ENCODE results near the gene FXR2. TPM values are rescaled to one million over a fixed set of nuclear protein-coding genes. Genes with fewer than 3 reads are reported as not detected.

Gene FXR2
- total RNA-seq, 1 experiment from 2014 or later = 49.7 TPM

DNA sequence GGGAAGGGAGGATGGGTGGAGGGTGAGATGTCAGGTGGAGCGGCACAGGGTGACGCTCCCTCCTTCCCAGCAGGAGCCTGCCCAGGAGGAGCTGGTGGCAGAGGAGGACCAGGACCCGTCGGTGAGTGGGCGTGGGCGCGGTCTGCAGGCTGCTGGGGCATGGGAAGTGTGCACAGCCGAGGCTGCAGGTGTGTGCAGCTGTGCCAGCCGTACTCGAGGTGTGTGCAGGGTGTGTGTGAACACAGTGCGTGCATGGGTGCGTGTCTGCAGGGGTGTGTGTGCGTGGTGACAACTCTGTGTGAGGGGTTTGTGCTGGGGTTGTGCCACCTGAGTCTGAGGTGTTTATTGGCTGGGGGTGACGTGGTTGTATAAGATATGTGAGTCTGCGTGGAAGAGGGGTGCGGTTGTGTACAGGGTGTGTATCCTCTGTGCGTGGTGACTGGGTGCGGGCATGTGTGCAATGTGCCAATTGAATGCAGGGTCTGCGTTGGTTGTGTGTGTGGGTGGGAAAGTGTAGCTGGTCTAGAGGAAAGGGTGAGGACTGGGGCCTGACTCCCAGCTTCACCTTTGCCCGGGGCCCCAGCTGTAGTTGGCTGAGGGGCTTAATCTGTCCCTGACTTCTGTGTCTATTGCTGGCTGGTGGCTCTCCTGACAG is 65.2 kb downstream of the FXR2 start:
- Histone ChIP-seq H3K27me3 (ENCODE audit: insufficient read depth, low read length) (no peaks in the 10 kb centered on the region), H3K9ac (ENCODE audit: low read length) (peak overlapping the region; percentile 61), H3K4me2 (ENCODE audit: low read length) (peak overlapping the region; percentile 94), H3K9me2 (ENCODE audit: insufficient read depth) (no peaks in the 10 kb centered on the region), H2AFZ (ENCODE audit: low read depth, low read length, poor library complexity, severe bottlenecking) (peak overlapping the region; percentile 74), H3K4me1 (ENCODE audit: control insufficient read depth in 1 of 2, insufficient read depth in 2 of 2, low read length in 2 of 2) (peaks cover 6 to 16% of the 10 kb centered on the region in 2 experiments), H3K4me3 (replicated peaks in 1 of 2; ENCODE audit: low read depth in 1 of 2, low read length in 2 of 2) (peak overlapping the region; percentile 63 to 70), H3K79me2 (ENCODE audit: insufficient read depth, low read length) (no peaks in the 10 kb centered on the region), H3K9me3 (ENCODE audit: control insufficient read depth in 1 of 2, insufficient read depth in 1 of 2, low read depth in 1 of 2, low read length in 2 of 2) (no peaks in the 10 kb centered on the region), H3K36me3 (ENCODE audit: control insufficient read depth in 1 of 2, insufficient read depth in 2 of 2, low read length in 2 of 2) (no peaks in the 10 kb centered on the region), H3K27ac (ENCODE audit: low read depth, low read length) (peak overlapping the region; percentile 59; the same call in 1 of the 2 replicates), H4K20me1 (ENCODE audit: insufficient read depth) (no peaks in the 10 kb centered on the region)
- ChIA-PET POLR2A (interaction anchor here (0.6 kb wide), 1 partner anchor 145 kb away, joined by 3 read pairs; the partner anchor contains the start of gene TMEM256), RAD21 (ENCODE audit: low non-redundant PET in 1 of 2, low total read pairs in 2 of 2, uncharacterized antibody in 2 of 2, unreplicated experiment in 2 of 2) (no interaction called here), CTCF (interaction anchor here (0.7 to 0.9 kb wide), 2 partner anchors 11 to 31 kb away, joined by 3 to 5 read pairs; no protein-coding TSS in a partner anchor)
- ATAC-seq = peak; percentile 76
- TF ChIP-seq, protein P1, sequence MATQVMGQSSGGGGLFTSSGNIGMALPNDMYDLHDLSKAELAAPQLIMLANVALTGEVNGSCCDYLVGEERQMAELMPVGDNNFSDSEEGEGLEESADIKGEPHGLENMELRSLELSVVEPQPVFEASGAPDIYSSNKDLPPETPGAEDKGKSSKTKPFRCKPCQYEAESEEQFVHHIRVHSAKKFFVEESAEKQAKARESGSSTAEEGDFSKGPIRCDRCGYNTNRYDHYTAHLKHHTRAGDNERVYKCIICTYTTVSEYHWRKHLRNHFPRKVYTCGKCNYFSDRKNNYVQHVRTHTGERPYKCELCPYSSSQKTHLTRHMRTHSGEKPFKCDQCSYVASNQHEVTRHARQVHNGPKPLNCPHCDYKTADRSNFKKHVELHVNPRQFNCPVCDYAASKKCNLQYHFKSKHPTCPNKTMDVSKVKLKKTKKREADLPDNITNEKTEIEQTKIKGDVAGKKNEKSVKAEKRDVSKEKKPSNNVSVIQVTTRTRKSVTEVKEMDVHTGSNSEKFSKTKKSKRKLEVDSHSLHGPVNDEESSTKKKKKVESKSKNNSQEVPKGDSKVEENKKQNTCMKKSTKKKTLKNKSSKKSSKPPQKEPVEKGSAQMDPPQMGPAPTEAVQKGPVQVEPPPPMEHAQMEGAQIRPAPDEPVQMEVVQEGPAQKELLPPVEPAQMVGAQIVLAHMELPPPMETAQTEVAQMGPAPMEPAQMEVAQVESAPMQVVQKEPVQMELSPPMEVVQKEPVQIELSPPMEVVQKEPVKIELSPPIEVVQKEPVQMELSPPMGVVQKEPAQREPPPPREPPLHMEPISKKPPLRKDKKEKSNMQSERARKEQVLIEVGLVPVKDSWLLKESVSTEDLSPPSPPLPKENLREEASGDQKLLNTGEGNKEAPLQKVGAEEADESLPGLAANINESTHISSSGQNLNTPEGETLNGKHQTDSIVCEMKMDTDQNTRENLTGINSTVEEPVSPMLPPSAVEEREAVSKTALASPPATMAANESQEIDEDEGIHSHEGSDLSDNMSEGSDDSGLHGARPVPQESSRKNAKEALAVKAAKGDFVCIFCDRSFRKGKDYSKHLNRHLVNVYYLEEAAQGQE (IDR thresholded peaks at IDR 0.05; ENCODE audit: low read depth) = no peak
- TF ChIP-seq SRF (IDR thresholded peaks at IDR 0.05; ENCODE audit: low read depth) (no peak), ZFX (IDR thresholded peaks at IDR 0.05) (0 out of 2 replicates have a peak, but pooled peaks have one; percentile 40), EGR1 (IDR thresholded peaks at IDR 0.05; ENCODE audit: low read depth) (peak; percentile 80), YY1 (IDR thresholded peaks at IDR 0.05; ENCODE audit: extremely low read depth, insufficient replicate concordance, low read depth, low read length) (no peak), TCF7L2 (IDR thresholded peaks at IDR 0.05; ENCODE audit: borderline replicate concordance, extremely low read depth, insufficient read depth, insufficient read length) (no peak), SIN3A (IDR thresholded peaks at IDR 0.05; ENCODE audit: low read depth) (no peak), ELF1 (IDR thresholded peaks at IDR 0.05; ENCODE audit: borderline replicate concordance, low read depth) (no peak), EZH2 (IDR thresholded peaks at IDR 0.05) (no peak), CBX3 (IDR thresholded peaks at IDR 0.05; ENCODE audit: low read depth) (no peak)
- TF ChIP-seq, protein P2, sequence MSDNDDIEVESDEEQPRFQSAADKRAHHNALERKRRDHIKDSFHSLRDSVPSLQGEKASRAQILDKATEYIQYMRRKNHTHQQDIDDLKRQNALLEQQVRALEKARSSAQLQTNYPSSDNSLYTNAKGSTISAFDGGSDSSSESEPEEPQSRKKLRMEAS (IDR thresholded peaks at IDR 0.05) = no peak
- TF ChIP-seq, protein P3, sequence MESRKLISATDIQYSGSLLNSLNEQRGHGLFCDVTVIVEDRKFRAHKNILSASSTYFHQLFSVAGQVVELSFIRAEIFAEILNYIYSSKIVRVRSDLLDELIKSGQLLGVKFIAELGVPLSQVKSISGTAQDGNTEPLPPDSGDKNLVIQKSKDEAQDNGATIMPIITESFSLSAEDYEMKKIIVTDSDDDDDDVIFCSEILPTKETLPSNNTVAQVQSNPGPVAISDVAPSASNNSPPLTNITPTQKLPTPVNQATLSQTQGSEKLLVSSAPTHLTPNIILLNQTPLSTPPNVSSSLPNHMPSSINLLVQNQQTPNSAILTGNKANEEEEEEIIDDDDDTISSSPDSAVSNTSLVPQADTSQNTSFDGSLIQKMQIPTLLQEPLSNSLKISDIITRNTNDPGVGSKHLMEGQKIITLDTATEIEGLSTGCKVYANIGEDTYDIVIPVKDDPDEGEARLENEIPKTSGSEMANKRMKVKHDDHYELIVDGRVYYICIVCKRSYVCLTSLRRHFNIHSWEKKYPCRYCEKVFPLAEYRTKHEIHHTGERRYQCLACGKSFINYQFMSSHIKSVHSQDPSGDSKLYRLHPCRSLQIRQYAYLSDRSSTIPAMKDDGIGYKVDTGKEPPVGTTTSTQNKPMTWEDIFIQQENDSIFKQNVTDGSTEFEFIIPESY (IDR thresholded peaks at IDR 0.05; ENCODE audit: extremely low read depth, insufficient replicate concordance, low read length) = no peak
- intact Hi-C loops (cut with micrococcal nuclease) = no loop called here
- no peak for DNase-seq (ENCODE audit: low read depth, low spot score)
- BruUV-seq (replicated peaks) = no TSS peak
